GM18868 (cell line): ENCODE data around the gene HMCN1.
"Not testable (repeated sequence)": the region's sequence is repeated elsewhere in the genome, so short reads cannot be mapped to it uniquely, and the experiment has no call there.

Source experiments
- ATAC-seq: cut with Tn5 transposase; IDR thresholded peaks from one replicate; pipeline ENCODE4 v1.9.1; 2021; ENCODE audit warnings: mild to moderate bottlenecking, moderate library complexity; ENCODE audit not compliant: unreplicated experiment

Gene HMCN1

DNA sequence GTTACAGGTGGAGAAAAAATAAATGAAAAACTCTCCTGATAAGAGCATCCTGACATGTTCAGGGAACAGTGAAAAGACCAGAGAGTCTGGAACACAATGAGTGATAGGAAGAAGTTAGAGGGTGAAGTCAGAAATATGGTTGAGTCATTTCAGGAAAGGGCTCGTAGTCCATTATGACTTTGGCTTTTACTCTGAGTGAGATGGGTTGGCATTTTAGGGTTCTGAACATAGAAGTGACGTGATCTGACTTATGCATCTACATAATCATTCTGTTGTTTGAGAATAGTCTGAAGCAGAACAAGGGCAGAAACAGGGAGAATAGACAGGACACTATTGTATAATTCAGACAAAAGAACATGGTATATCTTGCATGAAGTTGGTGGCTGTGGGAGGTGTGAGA lies 5.8 kb downstream of the HMCN1 start:
- peak; percentile 74 for ATAC-seq

DNA sequence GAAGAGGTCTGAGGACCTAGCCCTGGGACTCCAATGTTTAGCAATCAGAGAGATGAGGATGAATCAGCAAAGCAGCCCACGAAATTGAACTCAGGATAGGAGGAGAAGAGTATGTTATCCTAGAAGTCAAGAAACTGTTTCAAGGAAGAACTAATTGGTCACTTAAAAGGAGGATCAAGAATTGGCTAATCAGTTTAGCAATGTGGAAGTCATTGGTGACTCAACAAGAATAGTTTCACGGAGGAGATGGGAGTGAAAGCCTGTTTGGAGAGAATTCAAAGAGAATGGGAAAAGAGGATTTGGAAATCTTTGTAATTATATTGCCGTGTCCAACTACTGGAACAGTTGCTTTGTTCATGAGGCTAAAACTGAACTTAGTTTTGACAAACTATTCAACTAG lies 7.4 kb downstream of the HMCN1 start:
- no peak for ATAC-seq

DNA sequence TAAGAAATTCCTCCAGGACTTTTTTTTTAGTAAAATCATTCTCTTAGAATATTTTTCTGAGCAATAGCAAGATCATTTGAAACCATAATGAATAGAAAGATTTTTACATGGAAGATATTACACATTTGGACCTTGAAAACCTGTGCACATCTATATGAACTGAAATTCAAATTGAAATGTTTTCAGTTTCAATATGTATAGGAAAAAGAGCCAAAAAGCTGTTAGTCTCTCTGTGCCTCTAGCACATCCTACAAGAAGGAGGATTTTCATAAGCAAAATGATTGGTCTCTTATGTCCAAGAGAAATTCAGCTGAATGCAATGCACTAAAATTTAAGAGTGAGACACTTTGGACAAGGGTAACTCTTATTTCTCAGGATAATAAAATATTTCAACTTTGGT lies 8.2 kb downstream of the HMCN1 start:
- ATAC-seq = no peak

DNA sequence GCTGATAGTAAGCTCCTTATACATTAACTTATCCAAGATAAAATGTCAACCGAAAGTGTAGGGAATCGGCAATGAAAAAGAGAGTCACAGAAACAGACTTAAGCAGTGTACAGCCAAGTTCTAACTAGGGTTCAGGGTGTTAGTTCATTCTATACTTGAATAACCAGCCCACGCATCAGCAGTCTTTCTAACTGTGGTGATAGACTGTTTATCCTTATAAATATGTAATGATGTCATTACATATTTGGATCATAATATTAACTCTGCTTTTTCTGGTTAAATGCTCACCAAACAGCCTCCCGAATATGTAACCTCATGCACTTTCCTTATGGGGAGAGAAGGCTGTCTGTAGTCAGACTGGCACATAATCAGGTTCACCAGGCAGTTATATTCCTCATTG lies 11.0 kb downstream of the HMCN1 start:
- ATAC-seq = no peak

DNA sequence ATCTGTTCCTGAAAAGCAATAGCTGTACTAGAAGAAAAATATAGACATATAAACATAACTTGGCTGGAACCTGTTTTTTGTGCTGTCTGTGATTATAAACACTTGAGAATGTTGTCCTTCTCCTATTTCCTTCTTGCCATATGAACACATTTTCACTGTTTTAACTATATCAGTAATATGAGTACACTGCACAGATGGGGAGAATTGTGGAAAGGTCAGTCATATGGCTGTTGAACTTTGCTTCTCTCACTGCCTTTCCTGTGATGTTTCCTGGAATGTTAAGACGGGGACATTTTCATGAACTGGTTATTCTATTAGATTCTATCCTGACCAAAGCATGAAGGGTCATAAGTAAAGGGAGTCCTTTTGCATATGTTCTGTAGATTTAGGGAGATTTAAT lies 24.9 kb downstream of the HMCN1 start:
- ATAC-seq = no peak

DNA sequence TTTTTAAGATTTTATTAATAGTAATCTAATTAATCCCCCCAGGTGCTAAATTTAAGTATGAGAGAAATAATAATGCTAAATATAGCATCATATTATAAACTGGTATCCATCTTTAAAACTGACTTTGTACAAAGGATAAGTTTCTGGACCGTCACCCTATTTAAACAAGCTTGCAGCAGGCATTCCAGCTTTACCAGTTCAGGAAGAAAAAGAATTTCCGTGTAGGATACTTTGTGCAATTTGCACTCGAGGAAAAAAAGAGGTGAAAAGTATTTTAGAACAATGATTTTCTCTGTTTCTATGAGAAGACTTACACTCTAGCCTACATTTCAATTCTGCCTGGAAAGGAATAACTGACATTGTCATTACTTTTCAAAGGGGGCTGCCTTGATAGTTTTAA lies 27.6 kb downstream of the HMCN1 start:
- no peak for ATAC-seq

DNA sequence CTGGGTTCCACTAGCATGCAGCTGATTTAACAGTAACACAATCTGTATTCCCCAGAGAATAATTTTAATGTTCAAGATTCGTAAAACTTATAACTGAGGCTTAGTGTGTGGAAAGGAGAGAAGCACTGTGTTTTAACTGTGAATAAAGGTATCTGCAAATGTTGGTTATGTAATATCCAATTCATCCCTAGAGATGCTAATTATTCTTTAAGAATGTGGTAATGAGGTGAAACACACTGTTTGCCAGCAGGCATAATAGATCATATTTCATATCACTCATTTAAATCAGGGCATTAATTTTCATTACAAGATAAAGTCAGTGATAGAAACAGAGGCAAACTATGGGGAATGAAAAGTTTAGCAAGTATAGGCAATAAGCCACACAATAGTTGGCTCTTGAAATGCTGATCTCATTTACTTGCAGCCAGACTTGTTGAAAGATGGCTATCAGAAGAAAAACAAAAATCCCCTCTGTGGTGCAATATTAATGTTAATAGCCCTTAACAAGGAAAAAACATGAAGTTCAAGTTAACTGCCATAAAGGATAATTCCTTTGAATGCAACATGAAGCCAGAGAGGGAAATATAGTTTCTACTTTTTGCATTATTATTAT lies 33.4 kb downstream of the HMCN1 start:
- no peak for ATAC-seq

DNA sequence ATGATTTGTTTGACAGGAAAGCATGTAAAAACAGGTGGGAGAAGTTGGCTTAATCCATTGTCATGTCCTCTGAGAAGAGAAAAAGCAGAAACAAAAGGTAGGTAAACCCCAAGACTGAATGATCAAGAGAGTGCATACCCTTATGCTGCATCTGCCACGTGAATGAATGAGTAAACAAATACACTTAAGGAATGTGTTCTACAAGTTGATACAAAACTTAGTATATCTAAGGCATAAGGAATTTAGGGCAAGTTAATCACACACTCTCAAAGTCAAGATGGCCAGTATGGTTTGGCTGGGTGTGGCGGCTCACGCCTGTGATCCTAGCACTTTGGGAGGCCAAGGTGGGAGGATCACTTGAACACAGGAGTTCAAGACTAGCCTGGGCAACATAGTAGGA lies 34.2 kb downstream of the HMCN1 start:
- no peak for ATAC-seq

DNA sequence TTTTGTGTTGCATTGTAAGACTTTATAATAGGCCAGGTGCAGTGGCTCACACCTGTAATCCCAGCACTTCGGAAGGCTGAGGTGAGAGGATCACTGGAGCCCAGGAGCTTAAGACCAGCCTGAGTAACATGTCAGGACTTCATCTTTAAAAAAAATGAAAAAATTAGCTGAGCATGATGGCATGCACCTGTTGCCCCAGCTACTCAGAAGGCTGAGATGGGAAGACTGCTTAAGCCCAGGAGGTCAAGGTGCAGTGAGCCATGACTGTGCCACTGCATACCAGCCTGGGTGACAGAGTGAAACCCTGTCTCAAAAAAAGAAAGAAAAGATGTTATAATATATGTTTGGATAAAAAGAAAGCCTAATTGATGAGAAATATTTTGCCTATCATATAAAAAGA lies 34.9 kb downstream of the HMCN1 start:
- no peak for ATAC-seq

DNA sequence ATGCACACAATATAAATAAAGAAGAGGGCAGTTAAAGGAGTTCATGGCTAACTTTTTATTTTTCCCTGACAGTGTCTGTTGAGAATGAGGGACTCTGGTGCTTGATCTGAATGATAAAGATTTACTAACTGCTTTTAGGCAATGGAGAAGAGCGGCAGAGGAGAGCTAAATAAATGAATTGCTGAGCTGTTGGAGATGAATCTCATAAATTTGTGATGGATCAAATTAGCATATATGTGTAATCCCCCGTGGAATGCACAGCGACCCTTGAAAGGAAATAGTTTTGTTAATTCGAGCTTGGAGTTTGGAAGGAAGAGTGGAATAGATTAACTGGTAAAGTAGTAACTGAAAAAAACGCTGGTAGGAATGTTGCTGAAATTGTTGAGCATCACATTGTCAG lies 40.2 kb downstream of the HMCN1 start:
- ATAC-seq = no peak

DNA sequence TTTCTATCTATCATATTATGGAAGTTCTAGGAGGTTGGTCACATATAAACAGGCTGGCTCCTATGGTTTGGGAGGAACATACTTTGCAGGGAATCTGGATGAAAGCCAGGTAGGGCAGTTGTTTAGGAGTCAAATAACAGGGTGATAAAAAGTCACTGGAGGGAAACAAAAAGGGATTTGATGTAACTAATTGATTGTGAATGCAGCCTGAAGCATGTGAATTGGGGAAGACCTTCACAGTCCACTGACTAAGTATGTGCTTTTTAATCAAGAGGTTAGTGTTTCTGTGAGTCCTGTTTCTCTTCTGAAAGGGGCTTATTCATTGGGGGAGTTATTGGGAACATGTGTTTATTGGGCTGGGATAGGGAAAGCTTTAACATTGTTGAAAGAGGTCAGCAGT lies 41.3 kb downstream of the HMCN1 start:
- no peak for ATAC-seq

DNA sequence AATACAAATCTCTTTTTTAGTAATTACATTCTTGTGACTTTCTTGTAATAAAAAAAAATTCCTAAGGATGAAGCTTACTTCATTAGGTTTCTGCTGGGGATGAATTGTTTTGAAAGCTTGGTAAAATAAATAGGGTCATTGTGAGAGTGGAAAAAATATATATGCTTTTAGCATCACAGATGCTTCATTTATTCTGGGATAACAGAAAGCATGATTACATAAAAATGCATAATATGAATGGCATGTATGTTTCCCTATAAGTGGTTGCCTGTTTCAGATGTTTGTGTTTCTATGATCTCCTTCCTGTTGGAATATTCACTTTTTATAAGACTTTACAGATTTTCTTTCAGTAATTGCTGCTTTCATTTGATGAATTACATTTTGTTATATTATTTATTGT lies 42.3 kb downstream of the HMCN1 start:
- ATAC-seq = no peak

DNA sequence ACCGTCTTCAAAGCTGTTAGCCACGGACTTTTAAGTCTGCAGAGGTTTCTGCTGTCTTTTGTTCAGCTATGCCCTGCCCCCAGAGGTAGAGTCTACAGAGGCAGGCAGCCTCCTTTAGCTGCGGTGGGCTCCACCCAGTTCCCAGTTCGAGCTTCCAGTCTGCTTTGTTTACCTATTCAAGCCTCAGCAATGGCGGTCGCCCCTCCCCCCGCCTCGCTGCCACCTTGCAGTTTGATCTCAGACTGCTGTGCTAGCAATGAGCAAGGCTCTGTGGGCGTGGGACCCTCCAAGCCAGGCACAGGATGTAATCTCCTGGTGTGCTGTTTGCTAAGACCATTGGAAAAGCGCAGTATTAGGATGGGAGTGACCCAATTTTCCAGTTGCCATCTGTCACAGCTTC lies 49.7 kb downstream of the HMCN1 start:
- ATAC-seq = not testable (repeated sequence)

DNA sequence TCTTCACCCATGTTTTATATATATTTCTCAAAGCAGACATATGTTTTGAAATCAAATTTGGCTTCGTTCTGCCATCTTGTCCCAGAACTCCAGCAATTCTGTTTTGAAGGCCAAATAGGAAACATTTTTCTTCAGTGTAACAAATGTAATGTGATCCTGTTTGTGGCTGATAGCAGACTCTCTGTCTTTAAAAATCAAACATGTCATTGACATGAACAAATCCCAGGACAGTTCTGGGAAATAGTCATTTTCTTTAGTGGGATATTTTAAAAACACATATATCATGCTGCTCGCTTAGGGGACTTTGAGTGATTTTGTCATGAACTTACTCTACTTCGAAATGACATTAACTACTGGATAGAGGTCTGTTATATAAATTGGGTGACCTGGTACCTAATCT lies 51.4 kb downstream of the HMCN1 start:
- ATAC-seq = no peak

DNA sequence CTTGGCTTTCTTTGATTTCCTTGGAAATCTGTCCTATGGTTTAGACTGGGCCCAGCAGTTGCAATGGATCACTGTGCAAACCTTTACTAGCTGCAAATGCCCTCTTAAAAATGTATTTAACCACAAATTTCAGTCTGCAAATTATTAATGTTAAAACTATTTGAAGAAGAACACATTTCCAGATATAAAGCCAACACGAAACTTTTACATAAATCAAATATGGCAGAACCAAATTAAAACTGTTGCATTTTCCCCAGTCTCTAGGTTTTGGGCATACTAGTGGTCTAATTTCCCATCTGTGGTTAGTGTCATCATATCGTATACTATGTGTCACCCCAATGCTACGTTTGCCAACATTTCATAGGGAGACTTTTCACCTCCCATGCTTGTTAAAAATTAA lies 52.3 kb downstream of the HMCN1 start:
- ATAC-seq = no peak

DNA sequence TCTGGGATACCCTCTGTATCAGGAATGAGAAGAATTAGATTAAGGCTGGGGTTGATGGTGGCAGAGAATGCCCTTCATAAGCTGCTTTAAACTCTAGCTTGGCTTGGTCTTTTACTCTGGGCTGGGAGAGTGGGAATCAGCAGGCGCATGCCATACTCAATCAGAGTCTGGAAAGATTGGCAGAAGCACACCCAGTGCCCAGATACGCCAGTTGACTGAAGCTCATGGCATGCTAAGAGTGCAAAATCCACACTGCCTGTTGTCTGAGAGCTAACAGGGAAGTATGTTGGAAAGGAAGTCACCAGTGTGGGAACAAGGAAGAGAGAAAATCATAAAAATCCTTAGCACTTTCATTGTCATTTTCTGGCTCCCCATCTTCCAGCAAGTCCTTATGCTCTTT lies 53.0 kb downstream of the HMCN1 start:
- no peak for ATAC-seq

DNA sequence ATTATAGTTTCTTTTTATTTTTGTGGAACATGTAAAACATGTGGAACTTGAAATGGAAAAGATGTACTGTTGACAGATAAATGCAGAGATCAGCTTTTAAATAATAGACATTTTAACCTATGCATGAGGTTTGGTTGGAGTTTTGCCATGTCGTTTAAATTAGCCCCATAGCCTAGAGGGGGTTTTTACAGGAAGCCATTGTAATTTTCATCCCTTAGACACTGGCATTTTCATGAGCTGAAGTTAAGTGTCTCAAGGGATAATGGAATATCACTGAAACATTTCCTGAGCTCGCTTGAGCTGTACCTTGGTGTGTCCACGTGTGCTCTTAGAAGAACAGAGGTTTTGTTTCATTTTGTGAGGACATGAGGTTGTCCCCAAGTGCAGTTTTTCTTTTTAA lies 54.2 kb downstream of the HMCN1 start:
- no peak for ATAC-seq

DNA sequence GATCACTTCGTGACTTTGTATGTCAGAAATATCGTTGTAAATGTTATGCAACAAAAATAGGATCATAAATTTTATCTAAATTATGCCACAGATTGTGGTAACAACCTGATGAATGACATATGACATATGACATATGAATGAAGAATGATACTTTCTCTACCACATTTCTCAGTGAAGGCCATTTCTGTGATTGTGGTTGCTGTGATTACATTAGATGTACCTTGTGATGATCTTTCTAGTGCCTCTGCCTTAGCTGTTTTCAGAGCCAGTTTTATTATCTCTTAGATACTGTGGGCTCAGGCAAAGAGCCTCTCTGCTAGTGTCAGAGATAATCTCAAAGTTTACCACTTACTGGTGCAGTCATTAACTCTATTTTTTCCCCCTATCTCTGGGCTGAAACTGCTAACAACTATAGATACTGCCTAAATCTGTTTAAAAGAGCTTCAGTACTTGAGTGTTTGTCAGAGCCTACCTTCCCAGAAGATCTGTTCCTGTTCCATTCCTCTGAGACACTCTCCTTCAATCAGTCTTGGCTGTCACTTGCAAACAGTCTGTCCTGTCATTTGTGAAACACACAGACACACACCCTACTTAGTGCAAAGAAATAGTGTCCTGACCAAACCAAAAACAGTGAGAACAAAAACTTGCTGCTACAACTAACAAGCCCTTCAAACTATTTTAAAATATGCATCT lies 55.5 kb downstream of the HMCN1 start:
- no peak for ATAC-seq

DNA sequence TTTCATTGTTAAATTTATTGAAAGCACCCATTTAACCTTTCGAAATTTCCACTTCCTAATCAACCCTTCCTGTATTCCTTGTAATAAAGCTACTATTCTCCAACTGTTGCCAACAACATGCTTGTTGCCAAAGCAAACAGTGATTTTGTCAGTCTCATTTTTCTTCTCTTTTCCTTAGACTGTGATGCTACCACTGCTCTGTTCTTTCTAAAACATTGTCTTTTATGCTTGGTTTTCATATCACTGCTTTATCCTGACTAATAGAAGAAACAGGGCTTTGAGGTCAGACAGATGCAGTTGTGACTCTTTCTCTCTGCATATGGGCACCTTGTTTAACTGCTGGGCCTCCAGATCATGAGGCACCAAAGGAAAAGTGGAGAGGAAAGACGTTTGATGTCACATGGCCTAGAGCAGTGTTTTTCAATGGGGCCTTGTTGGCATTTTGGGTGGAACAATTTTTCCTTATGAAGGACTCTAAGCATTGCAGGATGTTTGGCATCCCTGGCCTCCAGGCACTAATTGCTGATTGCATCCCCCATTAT lies 56.1 kb downstream of the HMCN1 start:
- no peak for ATAC-seq

DNA sequence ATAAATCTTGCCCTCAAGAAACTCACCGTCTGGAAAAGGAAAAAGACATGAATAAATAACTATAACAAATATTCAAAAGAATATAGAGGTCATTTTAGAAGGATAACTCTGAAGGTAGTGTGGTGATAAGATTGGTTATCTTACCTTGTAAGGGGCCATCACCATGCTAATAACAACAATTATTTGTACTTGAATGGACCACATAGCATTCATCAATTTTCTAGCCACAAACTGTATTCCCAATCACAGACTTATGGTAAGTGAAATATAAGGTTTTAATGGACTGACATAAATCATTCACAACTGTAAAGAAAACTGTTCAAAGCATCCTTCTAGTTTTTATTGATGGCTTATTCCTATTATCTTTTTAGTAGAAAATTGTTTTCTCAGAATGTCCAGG lies 57.8 kb downstream of the HMCN1 start:
- ATAC-seq = no peak

DNA sequence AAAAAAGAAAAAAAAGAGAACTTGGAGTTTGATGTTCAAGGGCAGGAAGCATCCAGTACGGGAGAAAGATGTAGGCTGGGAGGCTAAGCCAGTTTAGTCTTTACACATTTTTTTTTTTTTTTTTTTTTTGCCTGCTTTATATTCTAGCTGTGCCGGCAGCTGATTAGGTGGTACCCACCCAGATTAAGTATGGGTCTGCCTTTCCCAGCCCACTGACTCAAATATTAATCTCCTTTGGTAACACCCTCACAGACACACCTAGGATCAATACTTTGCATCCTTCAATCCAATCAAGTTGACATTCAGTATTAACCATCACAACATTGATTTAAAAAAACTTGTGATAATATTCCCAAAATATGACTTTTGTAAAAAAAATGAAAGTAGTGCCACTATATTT lies 60.3 kb downstream of the HMCN1 start:
- ATAC-seq = not testable (repeated sequence)

DNA sequence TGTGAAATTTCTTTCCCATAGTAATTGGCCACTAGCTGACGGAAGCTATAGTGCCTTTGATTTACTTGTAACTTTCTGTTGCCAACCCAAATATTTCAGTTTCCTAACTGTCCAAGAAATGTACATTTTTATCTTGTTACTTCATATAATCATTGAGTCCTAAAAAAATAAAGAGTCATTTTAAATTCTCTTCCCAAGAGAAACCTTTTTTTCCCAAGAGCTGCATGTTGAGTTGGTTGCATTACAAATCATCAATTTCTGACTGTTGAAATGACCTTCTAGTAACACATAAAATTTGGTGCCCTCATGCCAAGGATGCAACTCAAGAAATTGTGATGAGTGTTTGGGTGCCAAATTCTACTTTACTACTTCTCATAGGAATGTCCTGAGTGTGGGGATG lies 61.0 kb downstream of the HMCN1 start:
- no peak for ATAC-seq

DNA sequence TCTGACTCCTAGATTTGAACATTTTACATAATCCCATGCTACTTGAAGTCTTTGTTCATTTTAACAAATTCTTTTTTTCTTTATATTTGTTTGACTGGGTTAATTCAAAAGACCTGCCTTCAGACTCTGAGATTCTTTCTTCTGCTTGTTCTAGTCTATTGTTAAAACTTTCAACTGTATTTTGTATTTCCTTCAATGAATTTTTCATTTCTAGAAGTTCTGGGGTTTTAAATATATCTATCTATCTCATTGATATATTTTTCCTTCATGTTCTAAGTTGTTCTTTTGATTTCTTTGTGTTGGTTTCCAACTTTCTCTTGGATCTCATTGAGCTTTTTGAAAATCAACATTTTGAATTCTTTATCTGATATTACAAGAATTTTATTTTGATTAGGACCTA lies 64.3 kb downstream of the HMCN1 start:
- no peak for ATAC-seq
